Activated T-helper 17 cell treated with anti-CD3 and anti-CD28 coated beads, Interleukin-2, amount 50 U/mL, for 72 hours (primary cell): ENCODE measurements around the gene ZFTA. TPM values are rescaled to one million over a fixed set of nuclear protein-coding genes. Genes with fewer than 3 reads are reported as not detected.
"Not testable (repeated sequence)": the region's sequence is repeated elsewhere in the genome, so short reads cannot be mapped to it uniquely, and the experiment has no call there.

Experiments
- ATAC-seq: fragments of 150-1000 bp; cut with Tn5 transposase; replicated peaks from 2 replicates; pipeline ENCODE4 v1.10.0; 2021; ENCODE audit warnings: mild to moderate bottlenecking, moderate library complexity
- H3K27ac Mint-ChIP-seq: one replicate; pipeline ENCODE4 v1.8.0; 2022; ENCODE audit warnings: mixed read lengths
- H3K27me3 Mint-ChIP-seq: one replicate; pipeline ENCODE4 v1.8.0; 2022; ENCODE audit warnings: mixed read lengths
- H3K36me3 Mint-ChIP-seq: one replicate; pipeline ENCODE4 v1.8.0; 2022; ENCODE audit warnings: low read depth, mild to moderate bottlenecking, mixed read lengths
- H3K4me1 Mint-ChIP-seq: one replicate; pipeline ENCODE4 v1.8.0; 2022; ENCODE audit warnings: mixed read lengths
- H3K4me3 Mint-ChIP-seq: one replicate; pipeline ENCODE4 v1.8.0; 2022; ENCODE audit warnings: mild to moderate bottlenecking, mixed read lengths
- H3K9me3 Mint-ChIP-seq: one replicate; pipeline ENCODE4 v1.8.0; 2022; ENCODE audit warnings: mixed read lengths
- total RNA-seq, 2 donors: library from RNA; stranded (reverse); gene quantifications; one replicate each; pipeline ENCODE4 v1.2.3, GENCODE V29; 2022

The ZFTA gene
- total RNA-seq = 1 to 10 TPM in 1 of 2 donors, under 1 TPM in 1; 0.45 to 1.3 TPM

DNA sequence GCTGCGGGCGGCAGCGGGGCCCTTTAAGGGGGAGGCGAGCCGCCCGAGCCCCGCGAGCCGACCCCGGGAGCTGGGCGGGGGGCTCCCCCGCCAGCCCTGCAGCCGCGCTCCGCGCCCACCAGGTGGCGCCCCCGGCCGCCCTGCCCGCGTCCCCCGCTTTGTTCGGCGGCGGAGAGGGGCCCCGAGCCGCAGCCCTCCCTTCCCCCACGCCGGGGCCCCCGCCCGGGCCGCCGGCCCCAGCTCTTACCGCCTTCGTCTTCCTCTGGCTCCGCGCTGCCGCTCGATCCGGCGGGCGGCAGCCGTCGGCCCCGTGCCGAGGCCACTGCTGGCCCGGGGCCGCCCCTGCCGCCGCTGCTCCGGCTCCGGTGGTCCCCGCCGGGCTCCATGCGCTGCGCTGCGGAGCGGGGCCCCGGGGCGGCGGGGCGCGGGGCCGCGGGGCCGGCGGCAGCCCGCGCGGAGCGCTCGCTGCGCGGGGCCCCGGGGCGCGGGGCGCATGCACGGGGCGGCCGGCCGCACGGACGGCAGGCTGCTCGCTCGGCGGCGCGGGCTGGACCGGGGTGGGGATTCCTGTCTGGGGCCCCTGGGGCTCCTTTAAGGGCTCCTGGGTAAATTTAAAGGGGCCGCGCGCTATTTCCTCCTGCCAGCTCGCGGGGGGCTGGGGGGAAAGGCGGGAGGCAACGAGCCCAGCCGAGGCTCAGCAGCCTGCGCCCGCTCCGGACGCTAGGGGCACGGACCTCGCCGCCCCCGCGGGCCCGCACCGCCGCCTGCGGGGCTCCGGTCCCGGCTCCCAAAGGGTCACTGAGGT, at the start of gene ZFTA:
TSS of gene ZFTA (minus strand) at position 539 of the 805 bp plus-strand sequence. CDS start at position 386, 153 bp downstream.
- H3K4me3 Mint-ChIP-seq = peak within 1 kb of the TSS; percentile 96
- peaks cover 8% of the 10 kb centered on the region for H3K27me3 Mint-ChIP-seq

DNA sequence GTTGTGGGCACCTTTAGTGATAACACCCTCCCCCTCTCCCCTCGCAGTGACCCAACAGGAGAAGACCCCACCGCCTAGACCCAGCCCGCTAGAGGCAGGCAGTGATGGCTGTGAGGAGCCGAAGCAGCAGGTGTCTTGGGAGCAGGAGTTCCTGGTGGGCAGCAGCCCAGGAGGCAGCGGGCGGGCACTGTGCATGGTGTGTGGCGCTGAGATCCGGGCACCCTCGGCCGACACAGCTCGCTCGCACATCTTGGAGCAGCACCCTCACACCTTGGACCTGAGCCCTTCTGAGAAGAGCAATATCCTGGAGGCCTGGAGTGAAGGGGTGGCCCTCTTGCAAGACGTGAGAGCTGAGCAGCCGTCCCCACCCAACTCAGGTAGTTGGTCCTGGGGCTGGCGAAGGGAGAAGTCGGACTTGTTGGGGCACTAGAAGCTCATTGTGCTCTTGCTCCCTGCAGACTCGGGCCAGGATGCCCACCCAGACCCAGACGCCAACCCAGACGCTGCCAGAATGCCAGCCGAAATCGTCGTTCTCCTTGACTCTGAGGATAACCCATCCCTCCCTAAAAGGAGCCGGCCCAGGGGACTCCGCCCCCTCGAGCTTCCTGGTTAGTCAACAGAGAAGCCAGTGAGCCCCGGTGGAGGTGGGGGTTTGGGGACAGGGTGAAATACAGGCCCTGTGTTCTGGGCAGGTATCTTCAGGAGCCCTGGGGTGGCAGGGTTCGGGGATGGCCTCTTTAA, 49.4 kb upstream of the ZFTA start:
- no peaks in the 10 kb centered on the region for H3K27me3 Mint-ChIP-seq
- H3K4me3 Mint-ChIP-seq = no peak overlapping the region
- peaks cover 19% of the 10 kb centered on the region for H3K4me1 Mint-ChIP-seq

More for the DNA sequence above, at the start of gene ZFTA:
- peak; percentile 67 for ATAC-seq
- Mint-ChIP-seq H3K36me3 (peaks cover 7% of the 10 kb centered on the region), H3K27ac (peak within 1 kb of the TSS; percentile 92), H3K9me3 (no peaks in the 10 kb centered on the region), H3K4me1 (peaks cover 8% of the 10 kb centered on the region)

DNA sequence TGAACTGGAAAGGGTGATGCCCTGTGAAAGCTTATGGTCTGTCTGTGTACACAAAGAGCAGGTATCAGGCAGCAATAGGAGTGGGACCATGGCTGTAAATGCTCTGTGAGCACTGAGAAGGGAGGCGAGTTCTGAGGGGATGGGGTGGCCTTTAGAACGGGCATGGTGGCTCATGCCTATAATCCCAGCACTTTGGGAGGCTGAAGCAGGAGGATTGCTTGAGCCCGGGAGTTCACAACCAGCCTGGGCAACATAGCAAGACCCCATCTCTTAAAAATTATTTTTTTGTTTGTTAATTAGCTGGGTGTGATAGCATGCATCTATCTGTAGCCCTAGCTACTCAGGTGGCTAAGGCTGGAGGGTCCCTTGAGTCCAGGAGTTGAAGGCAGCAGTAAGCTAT, 48.2 kb upstream of the ZFTA start:
- no peaks in the 10 kb centered on the region for H3K9me3 Mint-ChIP-seq
- peaks cover 19% of the 10 kb centered on the region for H3K4me1 Mint-ChIP-seq
- H3K27me3 Mint-ChIP-seq = no peaks in the 10 kb centered on the region
- ATAC-seq = no peak
- no peak overlapping the region for H3K27ac Mint-ChIP-seq
- no peak overlapping the region for H3K4me3 Mint-ChIP-seq
- peaks cover 69% of the 10 kb centered on the region for H3K36me3 Mint-ChIP-seq

More for the DNA sequence above, 49.4 kb upstream of the ZFTA start:
- no peak overlapping the region for H3K27ac Mint-ChIP-seq
- no peak for ATAC-seq
- no peaks in the 10 kb centered on the region for H3K9me3 Mint-ChIP-seq
- peaks cover 81% of the 10 kb centered on the region for H3K36me3 Mint-ChIP-seq

DNA sequence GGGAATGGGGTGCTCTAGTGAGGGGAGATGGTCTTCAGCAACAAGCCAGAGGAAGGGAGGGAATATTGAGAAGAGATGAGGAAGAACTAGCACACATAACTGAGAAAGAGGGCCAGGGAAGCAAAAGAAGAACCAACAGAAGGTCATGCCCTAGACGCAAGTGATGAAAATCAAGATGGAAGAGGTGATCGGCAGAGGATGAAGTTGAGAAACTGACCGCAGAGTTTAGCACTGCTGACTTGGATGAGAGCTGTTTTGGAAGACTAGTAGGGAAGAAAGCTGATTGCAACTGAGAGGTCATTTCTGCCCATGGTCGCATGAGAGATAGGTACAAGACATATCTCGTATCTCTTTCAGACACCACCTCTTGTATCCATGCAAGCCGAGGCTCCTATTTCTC, 47.6 kb upstream of the ZFTA start:
- Mint-ChIP-seq H3K9me3 (no peaks in the 10 kb centered on the region), H3K36me3 (peaks cover 63% of the 10 kb centered on the region)
- ATAC-seq = no peak

DNA sequence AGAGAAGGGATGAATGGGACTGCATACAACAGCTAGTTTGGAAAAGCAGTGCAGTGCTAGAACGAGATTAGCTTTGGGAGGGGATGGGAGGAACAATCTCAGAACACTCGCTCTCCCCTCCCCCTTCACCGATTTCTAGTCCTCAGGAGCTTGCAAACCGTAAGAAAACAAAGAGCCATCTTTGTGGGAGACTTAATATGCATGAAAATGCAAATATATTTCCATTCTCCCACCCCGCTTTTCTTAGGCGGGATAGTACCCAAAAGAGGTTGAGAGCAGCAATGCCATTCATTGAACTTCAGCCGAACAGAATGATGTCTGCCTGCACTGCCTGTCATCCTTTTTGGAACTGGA, 45.8 kb upstream of the ZFTA start:
- Mint-ChIP-seq H3K4me3 (peak overlapping the region; percentile 80), H3K4me1 (peaks cover 19% of the 10 kb centered on the region), H3K27ac (peak overlapping the region; percentile 28), H3K9me3 (no peaks in the 10 kb centered on the region), H3K27me3 (no peaks in the 10 kb centered on the region), H3K36me3 (peaks cover 45% of the 10 kb centered on the region)
- ATAC-seq = no peak

More for the DNA sequence above, 47.6 kb upstream of the ZFTA start:
- Mint-ChIP-seq H3K27me3 (no peaks in the 10 kb centered on the region), H3K4me1 (peaks cover 19% of the 10 kb centered on the region), H3K4me3 (no peak overlapping the region), H3K27ac (peak overlapping the region; percentile 18)

DNA sequence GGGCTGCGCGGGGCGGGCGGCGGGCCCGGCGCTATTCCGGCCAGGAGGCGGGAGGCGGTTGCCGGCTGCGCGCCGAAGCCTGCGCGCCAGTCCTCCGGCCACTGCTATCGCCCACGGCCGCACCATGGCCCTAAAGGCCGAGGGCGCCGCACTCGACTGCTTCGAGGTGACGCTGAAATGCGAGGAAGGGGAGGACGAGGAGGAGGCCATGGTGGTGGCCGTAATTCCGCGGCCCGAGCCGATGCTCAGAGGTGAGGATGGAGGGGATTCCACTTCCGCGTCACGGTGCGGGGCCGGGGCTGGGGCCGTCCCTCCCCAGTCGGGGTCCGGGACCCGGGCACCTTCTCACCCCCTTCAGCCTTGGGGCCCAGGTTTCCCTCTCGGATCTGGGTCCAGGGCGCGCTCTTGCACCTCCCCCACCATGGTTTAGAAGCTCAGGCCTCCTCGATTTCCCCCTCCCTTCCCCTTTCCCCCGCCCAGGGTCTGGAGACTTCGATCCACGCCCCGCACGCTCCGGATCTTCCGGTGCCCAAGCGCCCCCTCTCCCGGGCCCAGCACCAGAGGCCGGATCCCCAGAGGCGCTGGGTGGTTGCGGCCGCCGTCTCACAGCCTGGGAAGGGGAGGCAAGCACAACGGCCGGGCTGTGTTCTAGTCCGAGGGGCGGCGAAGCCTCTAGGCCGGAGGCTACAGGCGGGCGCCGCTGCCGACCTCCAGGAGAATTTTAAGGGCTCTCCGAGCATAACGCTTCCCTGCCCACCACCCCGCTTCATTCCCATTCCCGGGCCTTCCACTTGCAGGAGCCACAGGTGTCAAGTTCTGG, 45.2 kb upstream of the ZFTA start:
- H3K4me1 Mint-ChIP-seq = peaks cover 19% of the 10 kb centered on the region
- H3K9me3 Mint-ChIP-seq = no peaks in the 10 kb centered on the region
- peak overlapping the region; percentile 80 for H3K4me3 Mint-ChIP-seq
- H3K27me3 Mint-ChIP-seq = no peaks in the 10 kb centered on the region
- ATAC-seq = peak; percentile 48
- H3K36me3 Mint-ChIP-seq = peaks cover 39% of the 10 kb centered on the region
- peak overlapping the region; percentile 28 for H3K27ac Mint-ChIP-seq

DNA sequence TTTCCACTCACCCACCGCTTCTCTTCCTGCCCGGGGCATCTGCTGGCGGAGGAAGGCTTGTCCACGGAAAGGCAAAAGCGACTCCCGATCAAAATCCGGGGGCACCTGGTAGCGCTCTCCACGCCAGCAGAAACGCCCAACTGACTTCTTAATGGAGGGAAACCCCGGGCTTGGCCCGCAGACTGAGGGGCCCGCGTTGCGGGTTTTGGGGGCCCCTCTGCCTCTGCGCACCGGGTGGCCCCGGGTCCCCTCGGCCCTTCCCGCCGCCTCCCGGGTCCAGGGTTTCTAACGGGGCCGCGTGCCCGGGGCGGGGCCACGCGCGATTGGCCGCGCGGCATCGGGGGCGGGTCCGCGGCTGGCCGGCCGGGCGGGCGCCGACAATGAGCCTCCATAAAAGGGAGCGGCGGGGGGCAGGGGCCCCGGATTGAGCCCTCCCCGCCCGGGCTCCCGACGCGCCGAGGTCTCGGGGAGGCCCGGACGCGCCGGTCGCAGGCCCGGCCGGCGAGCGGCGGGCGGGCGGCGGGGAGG, 44.5 kb upstream of the ZFTA start, which contains the start of gene SPINDOC:
TSS of gene SPINDOC (plus strand) at position 422 of the 528 bp plus-strand sequence. CDS start 231 bp downstream, outside the sequence.
- Mint-ChIP-seq H3K9me3 (no peaks in the 10 kb centered on the region), H3K4me1 (peaks cover 19% of the 10 kb centered on the region), H3K4me3 (peak within 1 kb of the TSS; percentile 80), H3K36me3 (peaks cover 32% of the 10 kb centered on the region), H3K27me3 (no peaks in the 10 kb centered on the region), H3K27ac (peak within 1 kb of the TSS; percentile 28)
- peak; percentile 93 for ATAC-seq

DNA sequence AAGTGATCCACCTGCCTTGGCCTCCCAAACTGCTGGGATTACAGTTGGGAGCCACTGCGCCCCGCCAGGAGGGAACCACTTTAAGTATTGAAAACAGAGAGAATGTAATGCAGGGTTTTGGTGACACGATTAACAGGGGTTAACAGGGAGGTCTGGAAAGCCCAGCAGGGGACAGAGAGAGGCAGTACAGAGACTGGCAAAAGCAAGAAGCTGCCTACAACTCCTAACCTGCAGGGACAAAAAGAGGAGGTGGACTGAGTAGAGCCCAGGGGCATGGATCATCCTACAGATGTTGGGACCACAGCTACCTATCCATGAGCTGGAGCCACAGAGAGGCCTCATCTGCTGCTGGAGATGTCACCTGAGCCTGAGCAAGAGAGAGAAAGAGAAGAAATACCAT, 42.9 kb upstream of the ZFTA start:
- Mint-ChIP-seq H3K9me3 (no peaks in the 10 kb centered on the region), H3K27me3 (no peaks in the 10 kb centered on the region), H3K36me3 (peaks cover 19% of the 10 kb centered on the region), H3K4me3 (peak overlapping the region; percentile 80), H3K4me1 (peaks cover 17% of the 10 kb centered on the region), H3K27ac (no peak overlapping the region)
- no peak for ATAC-seq

DNA sequence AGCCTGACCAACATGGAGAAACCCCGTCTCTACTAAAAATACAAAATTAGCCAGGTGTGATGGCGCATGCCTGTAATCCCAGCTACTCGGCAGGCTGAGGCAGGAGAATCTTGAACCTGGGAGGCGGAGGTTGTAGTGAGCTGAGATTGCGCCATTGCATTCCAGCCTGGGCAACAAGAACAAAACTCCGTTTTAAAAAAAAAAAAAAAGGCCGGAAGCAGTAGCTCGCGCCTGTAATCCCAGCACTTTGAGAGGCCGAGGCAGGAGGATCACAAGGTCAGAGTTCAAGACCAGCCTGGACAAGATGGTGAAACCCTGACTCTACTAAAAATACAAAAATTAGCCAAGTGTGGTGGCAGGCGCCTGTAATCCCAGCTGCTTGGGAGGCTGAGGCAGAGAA, 41.8 kb upstream of the ZFTA start:
- not testable (repeated sequence) for H3K4me3 Mint-ChIP-seq, H3K27ac Mint-ChIP-seq, H3K9me3 Mint-ChIP-seq, ATAC-seq, H3K27me3 Mint-ChIP-seq, H3K4me1 Mint-ChIP-seq, H3K36me3 Mint-ChIP-seq

DNA sequence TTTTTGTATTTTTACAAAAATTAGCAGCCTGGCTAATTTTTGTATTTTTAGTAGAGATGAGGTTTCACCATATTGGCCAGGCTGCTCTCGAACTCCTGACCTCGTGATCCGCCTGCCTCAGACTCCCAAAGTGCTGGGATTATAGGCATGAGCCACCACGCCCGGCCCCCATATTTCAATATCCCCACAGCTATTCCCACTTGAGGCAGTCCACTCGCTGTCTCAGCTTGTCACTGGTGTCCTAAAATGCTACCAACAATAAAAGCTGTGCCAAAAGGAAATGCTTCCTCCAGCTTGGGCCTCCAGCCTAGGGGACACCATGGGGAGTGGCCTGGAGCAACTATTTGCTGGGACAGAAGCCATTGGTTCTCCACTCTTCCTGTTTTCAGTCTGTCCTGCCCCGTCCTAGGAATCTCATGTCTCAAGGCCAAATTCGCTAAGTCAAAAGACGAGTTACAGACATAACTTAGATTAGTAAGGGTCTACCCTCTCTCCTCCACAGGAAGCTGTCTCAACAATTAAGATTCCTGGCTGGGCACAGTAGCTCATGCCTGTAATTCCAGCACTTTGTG, 37.4 kb upstream of the ZFTA start:
- Mint-ChIP-seq H3K36me3 (no peaks in the 10 kb centered on the region), H3K27ac (no peak overlapping the region), H3K4me1 (no peaks in the 10 kb centered on the region), H3K27me3 (no peaks in the 10 kb centered on the region), H3K4me3 (no peak overlapping the region), H3K9me3 (no peaks in the 10 kb centered on the region)
- ATAC-seq = no peak

DNA sequence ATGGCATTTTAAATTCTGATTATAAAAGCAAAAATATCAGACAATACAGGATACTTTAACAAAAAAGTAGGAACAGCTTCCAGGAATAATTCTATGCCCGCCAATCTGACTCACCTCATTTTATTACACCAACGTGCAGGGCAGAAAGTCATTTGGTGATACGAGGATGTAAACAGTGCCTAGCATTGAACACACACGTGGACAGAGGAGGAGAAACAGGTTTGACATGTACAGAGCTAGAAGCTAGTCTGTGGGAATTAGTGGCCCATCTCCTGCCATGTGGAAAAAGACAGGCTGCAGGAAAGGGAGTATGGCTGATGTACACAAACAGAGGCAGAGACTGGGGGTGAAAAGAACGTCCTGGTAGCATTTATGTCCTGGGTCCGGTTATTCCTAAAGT, 35.7 kb upstream of the ZFTA start:
- no peak for ATAC-seq
- Mint-ChIP-seq H3K36me3 (no peaks in the 10 kb centered on the region), H3K27me3 (no peaks in the 10 kb centered on the region), H3K4me3 (no peak overlapping the region), H3K27ac (no peak overlapping the region), H3K9me3 (no peaks in the 10 kb centered on the region), H3K4me1 (no peaks in the 10 kb centered on the region)

DNA sequence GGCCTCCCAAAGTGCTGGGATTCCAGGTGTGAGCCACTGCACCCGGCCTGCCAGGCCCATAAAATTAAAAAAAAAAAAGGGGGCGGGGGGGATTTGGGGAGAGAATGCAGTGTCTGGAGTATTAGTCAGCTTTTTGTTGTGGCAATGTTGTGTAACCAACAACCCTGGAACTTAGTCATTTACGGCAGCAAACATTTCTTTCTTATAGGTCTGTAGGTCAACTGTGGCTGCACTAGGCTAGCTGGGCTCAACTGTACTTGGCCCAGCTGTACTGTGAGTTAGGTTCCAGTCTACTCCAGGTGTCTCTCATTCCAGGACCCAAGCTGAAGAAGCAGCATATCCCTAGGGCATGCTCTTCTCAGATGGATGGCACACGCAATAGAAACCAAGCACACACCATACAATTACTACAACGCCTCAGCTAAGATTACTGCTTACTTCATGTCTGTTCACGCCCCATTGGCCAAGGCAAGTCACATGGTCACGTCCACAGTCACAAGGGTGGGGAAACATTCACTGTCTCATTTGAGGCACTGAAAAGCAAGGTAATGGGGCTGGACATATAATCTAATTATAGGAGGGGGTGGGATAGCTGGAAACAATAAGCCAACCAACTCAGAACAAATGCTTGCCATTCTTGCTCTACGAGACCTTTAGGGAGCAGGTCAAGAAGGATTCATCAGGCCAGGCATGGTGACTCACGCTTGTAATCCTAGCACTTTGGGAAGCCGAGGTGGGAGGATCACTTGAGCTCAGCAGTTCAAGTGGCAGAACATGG, 34.3 kb upstream of the ZFTA start:
- H3K4me1 Mint-ChIP-seq = no peaks in the 10 kb centered on the region
- no peaks in the 10 kb centered on the region for H3K36me3 Mint-ChIP-seq

DNA sequence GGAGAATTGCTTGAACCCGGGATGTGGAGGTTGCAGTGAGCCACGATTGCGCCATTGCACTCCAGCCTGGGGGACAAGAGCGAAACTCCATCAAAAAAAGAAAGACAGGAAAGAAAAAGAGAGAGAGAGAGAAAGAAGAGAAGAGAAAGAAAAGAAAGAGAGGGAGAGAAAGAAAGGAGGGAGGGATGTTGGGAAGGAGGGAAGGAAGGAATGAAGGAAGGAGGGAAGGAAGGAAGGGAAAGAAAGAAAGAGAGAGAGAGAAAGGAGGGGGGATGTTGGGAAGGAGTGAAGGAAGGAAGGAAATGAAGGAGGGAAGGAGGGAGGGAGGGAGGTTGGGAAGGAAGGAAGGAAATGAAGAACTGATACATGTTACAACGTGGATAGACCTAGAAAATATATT, 32.3 kb upstream of the ZFTA start:
- peaks cover 4% of the 10 kb centered on the region for H3K27me3 Mint-ChIP-seq
- no peaks in the 10 kb centered on the region for H3K9me3 Mint-ChIP-seq
- no peaks in the 10 kb centered on the region for H3K4me1 Mint-ChIP-seq
- ATAC-seq = no peak
- H3K27ac Mint-ChIP-seq = no peak overlapping the region
- H3K4me3 Mint-ChIP-seq = no peak overlapping the region
- no peaks in the 10 kb centered on the region for H3K36me3 Mint-ChIP-seq

More for the DNA sequence above, 34.3 kb upstream of the ZFTA start:
- Mint-ChIP-seq H3K9me3 (no peaks in the 10 kb centered on the region), H3K27me3 (peaks cover 4% of the 10 kb centered on the region), H3K27ac (no peak overlapping the region), H3K4me3 (no peak overlapping the region)
- no peak for ATAC-seq
